ENCODE results near the gene IPO13. TPM values are rescaled to one million over a fixed set of nuclear protein-coding genes. Genes with fewer than 3 reads are reported as not detected.

Gene IPO13
- total RNA-seq, 1 donor from 2014 or later, result 8.6 TPM

DNA sequence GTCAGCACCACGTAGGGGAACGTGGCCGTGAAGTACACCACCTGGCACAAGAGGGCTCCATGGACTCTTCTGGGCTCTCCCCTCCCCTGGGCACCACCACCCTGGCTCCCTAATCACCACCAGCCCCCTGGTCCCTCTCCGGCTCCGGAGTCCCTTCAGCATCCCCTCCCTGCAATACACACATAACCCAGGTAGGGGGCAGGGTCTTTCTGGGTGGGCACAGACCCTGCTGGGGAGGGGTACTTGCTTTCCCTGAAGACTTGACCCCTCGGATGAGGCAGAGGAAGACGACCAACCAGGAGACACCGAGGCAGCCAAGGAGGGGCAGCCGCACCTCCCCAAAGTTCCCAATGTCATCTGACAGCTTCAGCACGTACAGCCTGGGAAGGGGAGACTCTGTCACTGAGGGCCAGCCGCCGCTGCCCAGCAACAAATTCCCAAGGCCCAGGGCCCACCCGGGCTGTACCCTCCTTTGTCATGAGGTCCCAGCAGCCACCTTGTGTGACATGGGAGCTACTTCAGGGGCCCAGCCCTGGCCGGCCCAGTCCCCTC, 55.9 kb downstream of the IPO13 start:
- DNase-seq (ENCODE audit: low read depth, low spot score), result no peak

DNA sequence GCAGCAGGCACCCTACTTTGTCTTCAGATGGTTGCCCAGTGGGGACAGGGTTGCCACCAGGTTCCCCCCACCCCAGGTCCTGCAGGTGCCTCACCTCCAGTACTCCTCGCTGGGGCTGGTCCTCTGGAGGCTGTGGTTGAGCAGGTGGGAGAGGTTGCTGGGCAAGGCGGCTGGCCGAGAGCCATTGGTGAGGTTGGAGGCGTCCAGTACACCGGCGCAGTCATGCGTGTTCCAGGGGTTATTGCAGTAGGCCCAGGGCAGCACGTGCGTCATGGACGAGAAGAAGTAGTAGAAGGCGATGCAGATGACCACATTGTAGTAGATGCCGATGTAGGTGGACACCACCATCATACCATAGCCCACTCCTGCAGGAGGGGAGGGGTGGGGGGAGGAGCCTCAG, 61.5 kb downstream of the IPO13 start:
- no peak for DNase-seq (ENCODE audit: low read depth, low spot score)

GRCh38 chr1:44010935-44011471, 64.3 kb downstream of the IPO13 start:
- no peak for DNase-seq (ENCODE audit: low read depth, low spot score)

DNA sequence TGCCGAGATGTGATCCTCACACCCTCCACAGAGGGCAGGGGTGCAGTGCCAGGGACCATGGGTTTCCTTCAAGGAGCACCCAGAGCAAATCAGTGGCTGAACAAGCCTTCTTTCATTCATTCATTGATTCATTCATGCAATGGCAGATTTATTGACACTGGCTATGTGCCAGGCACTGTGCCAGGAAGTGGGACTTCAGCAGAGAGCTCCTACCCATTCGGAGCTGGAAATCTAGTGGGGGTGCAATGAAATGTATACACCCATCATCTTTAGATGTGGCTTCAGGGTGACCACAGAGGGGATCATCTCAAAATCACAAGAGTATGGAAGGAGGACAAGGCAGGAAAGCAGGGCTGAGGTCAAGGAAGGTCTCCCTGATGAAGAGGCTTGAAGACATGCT, 65.7 kb downstream of the IPO13 start:
- DNase-seq (ENCODE audit: low read depth, low spot score), result no peak

GRCh38 chr1:44012941-44013609, 66.3 kb downstream of the IPO13 start:
- no peak for DNase-seq (ENCODE audit: low read depth, low spot score)

GRCh38 chr1:44013949-44014348, 67.2 kb downstream of the IPO13 start:
- no peak for DNase-seq (ENCODE audit: low read depth, low spot score)

- no peak for DNase-seq (ENCODE audit: low read depth, low spot score)
Observed at GRCh38 chr1:44014365-44015104, 67.8 kb downstream of the IPO13 start.

GRCh38 chr1:44015206-44015605, 68.5 kb downstream of the IPO13 start:
- DNase-seq (ENCODE audit: low read depth, low spot score), result no peak

DNA sequence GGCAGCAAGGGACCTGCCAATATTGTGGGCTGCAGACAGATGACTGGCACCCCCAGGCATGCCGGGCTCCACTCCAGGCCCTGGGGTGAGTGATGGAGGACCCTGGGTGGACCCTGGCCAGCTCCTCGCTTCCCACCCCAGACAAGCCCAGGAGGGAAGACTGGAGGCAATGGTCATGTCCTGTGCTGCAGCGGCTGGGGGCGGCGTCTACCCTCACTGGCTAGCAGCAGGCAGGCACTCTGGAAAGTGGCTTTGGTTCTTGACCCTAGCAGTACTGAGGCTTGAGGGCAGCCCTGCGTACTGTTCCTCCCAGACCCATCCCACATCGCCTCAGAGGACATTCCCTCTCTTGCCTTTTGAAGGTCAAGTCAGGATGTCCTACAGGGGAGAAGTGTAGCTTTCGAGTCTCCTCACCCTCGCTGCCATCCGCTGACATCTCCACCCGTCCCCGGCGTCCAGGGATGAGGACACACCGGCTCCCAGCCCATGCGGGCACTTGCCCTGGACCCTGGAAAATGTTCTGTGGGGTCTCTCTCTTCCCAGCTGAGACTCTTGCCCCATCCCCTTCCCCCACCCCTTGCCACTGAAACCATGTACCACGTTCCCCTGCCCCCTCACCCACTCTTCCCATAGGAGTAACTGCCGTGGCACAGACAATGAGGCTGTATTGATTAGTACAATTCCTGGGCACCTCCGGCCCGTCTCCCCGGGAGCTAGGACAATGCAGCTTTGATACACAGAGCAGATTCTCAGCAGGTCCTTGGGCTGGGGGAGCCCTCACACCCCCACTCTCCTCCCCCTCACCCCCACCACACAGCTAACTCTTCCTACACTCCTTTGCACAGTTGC, 69.5 kb downstream of the IPO13 start:
- no peak for DNase-seq (ENCODE audit: low read depth, low spot score)

DNA sequence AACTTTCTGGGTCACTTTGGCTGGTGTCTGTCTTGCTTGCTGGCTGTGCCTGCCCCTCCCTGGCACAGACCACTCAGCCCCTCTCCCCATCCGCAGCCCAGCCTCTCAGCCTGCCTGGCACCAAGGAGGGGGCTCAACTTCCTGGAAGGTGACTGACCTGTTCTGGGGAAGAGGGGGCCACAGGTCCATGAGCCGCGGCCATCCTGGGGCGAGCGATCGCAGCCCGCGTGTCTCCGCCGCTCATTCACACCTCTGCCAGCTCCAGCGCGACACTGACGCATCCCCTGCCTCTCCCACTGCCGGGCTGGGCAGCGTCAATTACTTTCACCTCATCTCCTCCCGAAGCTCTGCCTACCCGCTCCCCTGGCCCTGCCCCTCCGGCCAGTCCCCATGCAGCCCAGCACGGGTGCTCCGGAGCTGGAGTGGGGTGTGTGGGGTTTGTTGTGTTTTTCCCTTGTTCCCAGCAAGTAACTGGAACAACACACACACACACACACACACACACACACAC, 70.2 kb downstream of the IPO13 start:
- no peak for DNase-seq (ENCODE audit: low read depth, low spot score)

Other genes with a start within 250 kb of the IPO13 start
- 12.7 and 17.1 TPM in 2 replicates for gene ST3GAL3, start 239.4 kb upstream of the IPO13 start, total RNA-seq
- not detected in 2 replicates for gene ARTN, start 13.1 kb upstream of the IPO13 start, total RNA-seq
- 25.9 and 35.7 TPM in 2 replicates for gene DPH2, start 23.1 kb downstream of the IPO13 start, total RNA-seq
- gene ATP6V0B, start 28.0 kb downstream of the IPO13 start, total RNA-seq, result 96.9 and 107 TPM in 2 replicates
- 75.5 and 100 TPM in 2 replicates for gene B4GALT2, start 32.3 kb downstream of the IPO13 start, total RNA-seq
- 2.1 and 2.8 TPM in 2 replicates for gene CCDC24, start 44.6 kb downstream of the IPO13 start, total RNA-seq
- gene SLC6A9, start 84.5 kb downstream of the IPO13 start, total RNA-seq, result 0.40 and 0.60 TPM in 2 replicates
- gene KLF17, start 171.9 kb downstream of the IPO13 start, total RNA-seq, result not detected in 2 replicates
- not detected in 2 replicates for gene KLF18, start 194.7 kb downstream of the IPO13 start, total RNA-seq

Data from pulmonary artery endothelial cell (primary cell).